SK-N-SH treated with all-trans-retinoic acid at 6 μM for 48 hours (cell line): ENCODE results near the gene ERLIN1.

Experiments
- ATAC-seq: fragments of 200-7000 bp; cut with Tn5 transposase; 3 replicates; pipeline ENCODE4 v1.9.1; 2020; ENCODE audit warnings: mild to moderate bottlenecking, moderate library complexity
- ARNTL ChIP-seq: fragments of 450-650 bp; formaldehyde crosslinking; IDR thresholded peaks from 2 replicates; pipeline ENCODE4 v1.5.0; 2020; ENCODE audit warnings: low read depth, mild to moderate bottlenecking, moderate library complexity, borderline replicate concordance
- CREB5 ChIP-seq: fragments of 250-450 bp; sonication (Bioruptor Pico); IDR thresholded peaks from 2 replicates; pipeline ENCODE4 v1.5.1; 2020; ENCODE audit warnings: low read depth, mild to moderate bottlenecking, moderate library complexity
- CSRNP3 ChIP-seq: fragments of 250-450 bp; sonication (Bioruptor Pico); IDR thresholded peaks from 2 replicates; pipeline ENCODE4 v1.5.1; 2021; ENCODE audit warnings: mild to moderate bottlenecking, moderate library complexity
- ESRRG ChIP-seq: fragments of 250-450 bp; sonication (Bioruptor Pico); IDR thresholded peaks from 2 replicates; pipeline ENCODE4 v1.6.1; 2021; ENCODE audit warnings: mild to moderate bottlenecking
- GLIS3 ChIP-seq: fragments of 250-450 bp; sonication (Bioruptor Pico); IDR thresholded peaks from 2 replicates; pipeline ENCODE4 v1.5.0; 2020; ENCODE audit warnings: mild to moderate bottlenecking, moderate library complexity
- OSR1 ChIP-seq: fragments of 250-450 bp; sonication (Bioruptor Pico); IDR thresholded peaks from 2 replicates; pipeline ENCODE4 v1.8.0; 2022; ENCODE audit warnings: moderate library complexity, mild to moderate bottlenecking, inconsistent platforms
- PATZ1 ChIP-seq: fragments of 250-450 bp; sonication (Bioruptor Pico); IDR thresholded peaks from 2 replicates; pipeline ENCODE4 v1.8.0; 2020; ENCODE audit warnings: mild to moderate bottlenecking, moderate library complexity, borderline replicate concordance
- RARB ChIP-seq: fragments of 250-450 bp; sonication (Bioruptor Pico); IDR thresholded peaks from 2 replicates; pipeline ENCODE4 v1.8.0; 2021; ENCODE audit warnings: mild to moderate bottlenecking, moderate library complexity
- SNAI2 ChIP-seq: fragments of 250-450 bp; sonication (Bioruptor Pico); IDR thresholded peaks from 2 replicates; pipeline ENCODE4 v1.5.0; 2020; ENCODE audit warnings: mild to moderate bottlenecking, moderate library complexity
- TCF4 ChIP-seq: fragments of 250-450 bp; sonication (Bioruptor Pico); IDR thresholded peaks from 2 replicates; pipeline ENCODE4 v1.8.0; 2021; ENCODE audit warnings: mild to moderate bottlenecking, moderate library complexity, borderline replicate concordance
- TSHZ2 ChIP-seq: fragments of 250-450 bp; sonication (Bioruptor Pico); IDR thresholded peaks from 2 replicates; pipeline ENCODE4 v1.5.0; 2020; ENCODE audit warnings: mild to moderate bottlenecking, moderate library complexity
- ZFP30 ChIP-seq: fragments of 450-650 bp; formaldehyde crosslinking; IDR thresholded peaks from 2 replicates; pipeline ENCODE4 v1.5.0; 2022; ENCODE audit warnings: mild to moderate bottlenecking, moderate library complexity
- ZNF565 ChIP-seq: fragments of 450-650 bp; formaldehyde crosslinking; conservative IDR thresholded peaks from 2 replicates; pipeline ENCODE4 v1.5.0; 2020; ENCODE audit warnings: low read depth, mild to moderate bottlenecking, moderate library complexity
- ZNF70 ChIP-seq: fragments of 450-650 bp; formaldehyde crosslinking; IDR thresholded peaks from 2 replicates; pipeline ENCODE4 v1.5.0; 2020; ENCODE audit warnings: mild to moderate bottlenecking, moderate library complexity
- ZNF8 ChIP-seq: fragments of 450-650 bp; formaldehyde crosslinking; IDR thresholded peaks from 2 replicates; pipeline ENCODE4 v1.5.0; 2020; ENCODE audit warnings: mild to moderate bottlenecking, moderate library complexity

The ERLIN1 gene

GRCh38 chr10:100216006-100216405, 30.2 kb upstream of the ERLIN1 start:
- TF ChIP-seq ESRRG (CRISPR knock-in tag) (no peak), ZFP30 (no peak), ZNF8 (CRISPR knock-in tag) (no peak), ZNF565 (no peak), PATZ1 (CRISPR knock-in tag) (no peak), OSR1 (CRISPR knock-in tag) (no peak), TSHZ2 (CRISPR knock-in tag) (no peak), ARNTL (CRISPR knock-in tag) (no peak), GLIS3 (CRISPR knock-in tag) (no peak)
- ATAC-seq = no peak

- ATAC-seq = no peak
- no peak for TF ChIP-seq CSRNP3 (CRISPR knock-in tag)
- no peak for TF ChIP-seq CREB5 (CRISPR knock-in tag)
- no peak for TF ChIP-seq ZNF70 (CRISPR knock-in tag)
- no peak for TF ChIP-seq ZNF8 (CRISPR knock-in tag)
- no peak for TF ChIP-seq PATZ1 (CRISPR knock-in tag)
Measured at GRCh38 chr10:100209303-100209702, 23.5 kb upstream of the ERLIN1 start.

GRCh38 chr10:100208276-100208675, 22.4 kb upstream of the ERLIN1 start:
- no peak for ATAC-seq
- no peak for TF ChIP-seq TCF4 (CRISPR knock-in tag)
- no peak for TF ChIP-seq SNAI2 (CRISPR knock-in tag)
- no peak for TF ChIP-seq ARNTL (CRISPR knock-in tag)
- no peak for TF ChIP-seq ZNF565
- TF ChIP-seq CSRNP3 (CRISPR knock-in tag) = no peak
- TF ChIP-seq RARB (CRISPR knock-in tag) = no peak
- TF ChIP-seq PATZ1 (CRISPR knock-in tag) = no peak
- TF ChIP-seq GLIS3 (CRISPR knock-in tag) = no peak
- TF ChIP-seq ESRRG (CRISPR knock-in tag) = no peak
- no peak for TF ChIP-seq ZFP30
